ENCODE data around the gene ARRDC2.
A peak's percentile ranks its signal among the peaks of the same experiment; 100 is the strongest.

The ARRDC2 gene

DNA sequence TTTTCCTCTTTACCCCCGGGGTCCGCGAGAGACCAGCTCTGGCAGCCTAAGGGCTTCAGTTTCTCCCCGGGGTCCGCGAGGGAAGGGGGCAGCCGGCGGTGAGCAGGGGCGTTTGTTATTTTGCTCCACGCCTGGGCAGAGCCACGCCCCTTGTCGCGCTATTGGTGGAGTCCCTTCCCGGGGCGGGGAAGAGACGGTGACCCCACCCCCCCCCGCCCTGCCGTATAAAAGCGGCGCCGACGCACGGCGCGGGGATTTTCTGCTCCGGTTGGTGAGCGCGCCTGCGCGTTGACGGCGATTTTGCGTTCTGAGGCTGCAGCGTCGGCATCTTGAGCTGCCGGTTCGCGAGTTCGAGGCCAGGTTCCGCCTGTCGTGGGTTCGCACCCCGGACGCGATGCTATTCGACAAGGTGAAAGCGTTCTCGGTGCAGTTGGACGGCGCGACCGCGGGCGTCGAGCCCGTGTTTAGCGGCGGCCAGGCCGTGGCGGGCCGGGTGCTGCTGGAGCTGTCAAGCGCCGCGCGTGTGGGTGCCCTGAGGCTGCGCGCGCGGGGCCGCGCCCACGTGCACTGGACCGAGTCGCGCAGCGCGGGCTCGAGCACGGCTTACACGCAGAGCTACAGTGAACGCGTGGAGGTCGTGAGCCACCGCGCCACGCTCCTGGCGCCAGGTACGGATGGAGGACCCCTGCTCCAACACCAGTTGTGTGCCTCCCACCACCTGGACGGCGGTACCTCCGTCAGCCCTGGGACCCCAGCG is at the start of gene ARRDC2:
Gene ARRDC2 (plus strand): TSS at position 254 of the 757 bp plus-strand sequence. CDS start 141 bp downstream, at position 395.
- Mint-ChIP-seq H3K4me3 (peak within 1 kb of the TSS; percentile 91), H3K9me3 (no peaks in the 10 kb centered on the region), H3K36me3 (peaks cover 8% of the 10 kb centered on the region), H3K27me3 (no peaks in the 10 kb centered on the region), H3K4me1 (peaks cover 42% of the 10 kb centered on the region), H3K27ac (peak within 1 kb of the TSS; percentile 87)

DNA sequence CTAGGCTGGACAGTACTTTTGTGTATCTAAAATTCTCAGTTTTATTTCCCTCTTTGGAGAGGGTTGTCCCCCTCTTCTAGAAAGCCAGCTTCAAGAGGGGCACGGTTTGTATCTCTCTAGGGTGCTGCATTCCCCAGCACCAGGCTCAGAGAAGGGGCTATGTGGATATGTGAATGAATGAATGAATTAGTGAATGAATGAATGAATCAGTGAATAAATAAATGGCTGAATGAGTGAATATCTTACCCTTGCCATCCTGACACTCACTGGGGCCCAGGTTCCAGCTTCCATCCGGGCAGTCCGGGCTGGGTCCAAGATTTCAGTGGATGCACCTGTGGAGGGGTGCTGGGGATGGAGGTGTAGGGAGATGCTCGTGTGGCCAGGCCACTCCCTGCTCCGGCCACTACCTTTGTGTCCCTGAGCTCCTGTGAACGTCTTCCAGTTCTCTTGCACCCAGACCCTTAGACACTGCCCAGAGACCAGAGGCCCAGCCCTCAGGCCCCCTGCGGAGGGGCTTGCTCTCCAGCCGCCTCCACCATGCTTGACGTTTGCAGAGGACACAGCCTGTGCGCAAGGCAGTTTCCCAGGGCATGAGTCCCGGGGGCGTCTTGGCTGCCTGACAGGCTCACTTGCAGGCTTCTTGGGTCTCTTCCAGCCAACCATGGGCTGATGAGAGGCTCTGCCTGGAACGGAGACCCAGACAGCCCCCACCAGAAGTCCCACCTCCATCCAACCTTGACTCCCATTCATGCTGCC is 43.9 kb upstream of the ARRDC2 start:
- Mint-ChIP-seq H3K27me3 (peaks cover 22% of the 10 kb centered on the region), H3K4me1 (peaks cover 11% of the 10 kb centered on the region), H3K4me3 (no peak overlapping the region)

DNA sequence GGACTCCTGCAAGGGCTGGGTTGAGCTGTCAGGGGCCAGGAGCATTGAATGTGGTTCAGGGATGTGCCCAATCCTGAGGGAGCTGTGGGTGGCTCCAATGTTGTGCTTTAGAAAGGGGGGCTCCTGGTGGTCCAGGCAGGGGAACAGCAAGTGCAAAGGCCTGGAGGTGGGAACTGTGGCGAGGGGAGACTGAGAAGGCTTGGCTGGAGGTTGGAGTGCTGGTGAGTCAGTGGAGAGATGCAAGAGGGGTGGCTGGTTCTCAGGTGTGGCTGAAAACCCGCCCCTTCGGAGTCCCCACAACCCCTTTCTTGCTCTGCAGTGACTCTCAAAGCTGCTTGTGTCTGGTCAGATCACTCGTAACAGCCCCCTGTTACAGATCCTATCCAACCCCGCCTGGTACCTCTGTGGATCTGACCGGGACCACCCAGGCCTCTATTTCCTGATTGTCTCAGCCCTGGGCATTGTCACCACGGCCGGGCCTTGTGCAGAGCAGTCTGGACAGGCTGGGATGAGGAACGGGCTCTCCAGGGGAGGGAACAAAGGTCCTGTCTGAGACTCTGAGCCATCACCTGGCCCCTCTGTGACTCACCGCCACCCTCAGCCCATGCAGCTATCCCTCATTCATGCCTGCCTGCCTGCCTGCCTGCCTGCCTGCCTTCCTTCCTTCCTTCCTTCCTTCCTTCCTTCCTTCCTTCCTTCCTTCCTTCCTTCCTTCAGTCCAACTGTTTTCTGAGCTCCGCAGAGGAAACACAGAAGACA is 42.4 kb upstream of the ARRDC2 start:
- Mint-ChIP-seq H3K9me3 (no peaks in the 10 kb centered on the region), H3K4me3 (no peak overlapping the region), H3K36me3 (peaks cover 4% of the 10 kb centered on the region), H3K27me3 (peaks cover 23% of the 10 kb centered on the region), H3K27ac (no peak overlapping the region), H3K4me1 (peaks cover 11% of the 10 kb centered on the region)

More for the DNA sequence above, 43.9 kb upstream of the ARRDC2 start:
- peaks cover 4% of the 10 kb centered on the region for H3K36me3 Mint-ChIP-seq
- H3K9me3 Mint-ChIP-seq = no peaks in the 10 kb centered on the region
- H3K27ac Mint-ChIP-seq = no peak overlapping the region

DNA sequence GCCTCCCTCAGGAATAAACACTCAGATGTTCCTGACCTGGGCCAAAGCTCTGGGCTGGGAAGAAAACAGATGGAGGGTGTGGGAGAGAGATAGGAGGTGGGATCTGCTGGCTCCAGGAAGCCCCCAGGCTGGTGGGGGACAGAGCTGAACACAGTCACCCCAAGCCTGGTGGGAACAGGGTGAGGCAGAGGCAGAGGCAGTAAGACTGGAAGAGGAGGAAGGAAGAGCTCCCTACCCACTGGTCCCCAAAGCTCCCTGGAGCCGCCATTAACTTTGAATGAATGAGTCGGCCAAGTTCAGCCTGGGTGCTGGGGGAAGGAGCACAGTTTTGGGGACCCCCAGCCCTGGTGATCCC is 41.9 kb upstream of the ARRDC2 start:
- Mint-ChIP-seq H3K36me3 (peaks cover 4% of the 10 kb centered on the region), H3K27ac (no peak overlapping the region), H3K4me1 (peaks cover 11% of the 10 kb centered on the region), H3K9me3 (no peaks in the 10 kb centered on the region), H3K27me3 (peaks cover 24% of the 10 kb centered on the region), H3K4me3 (no peak overlapping the region)

DNA sequence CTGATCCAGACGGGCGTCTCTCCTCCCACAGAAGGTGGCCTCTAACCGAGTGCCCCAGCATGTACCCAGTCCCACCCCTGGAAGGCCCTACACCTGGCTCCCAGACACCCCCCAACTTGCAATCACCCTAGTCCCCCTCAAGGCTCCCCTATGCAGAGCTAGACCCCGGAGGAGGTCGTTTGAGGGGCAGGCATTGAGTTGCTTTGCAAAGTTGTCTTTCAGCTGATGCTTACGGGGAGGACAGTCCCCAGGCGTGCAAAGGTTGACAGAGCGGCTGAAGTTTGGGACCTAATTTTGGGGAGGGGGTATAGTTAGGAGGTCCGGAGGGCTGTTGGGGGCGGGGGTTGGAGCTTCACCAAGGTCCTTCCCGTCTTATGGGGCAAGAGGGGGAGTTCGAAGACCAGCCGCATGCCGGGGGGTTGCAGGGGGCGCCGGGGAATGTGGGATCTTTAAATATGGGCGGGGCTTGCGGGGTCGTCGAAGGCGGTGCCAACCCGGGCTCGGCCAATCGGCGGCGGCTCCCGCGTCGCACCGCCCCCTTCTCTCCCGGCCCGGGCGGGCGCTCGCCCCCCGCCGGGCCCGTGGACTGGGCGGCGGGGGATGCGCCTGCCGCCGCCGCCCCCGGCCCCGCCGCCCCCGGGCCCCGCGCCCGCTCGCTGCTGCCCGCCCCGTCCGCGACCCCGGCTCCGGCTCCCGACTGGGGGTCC is 41.3 kb upstream of the ARRDC2 start, which contains the start of gene KCNN1:
Gene KCNN1 (plus strand): TSS at position 558 of the 707 bp plus-strand sequence. CDS start 6,782 bp downstream, outside the sequence.
- peak within 1 kb of the TSS; percentile 67 for H3K4me3 Mint-ChIP-seq
- H3K9me3 Mint-ChIP-seq = no peaks in the 10 kb centered on the region
- peaks cover 4% of the 10 kb centered on the region for H3K36me3 Mint-ChIP-seq
- no peak within 1 kb of the TSS for H3K27ac Mint-ChIP-seq
- peaks cover 11% of the 10 kb centered on the region for H3K4me1 Mint-ChIP-seq
- peaks cover 25% of the 10 kb centered on the region for H3K27me3 Mint-ChIP-seq

DNA sequence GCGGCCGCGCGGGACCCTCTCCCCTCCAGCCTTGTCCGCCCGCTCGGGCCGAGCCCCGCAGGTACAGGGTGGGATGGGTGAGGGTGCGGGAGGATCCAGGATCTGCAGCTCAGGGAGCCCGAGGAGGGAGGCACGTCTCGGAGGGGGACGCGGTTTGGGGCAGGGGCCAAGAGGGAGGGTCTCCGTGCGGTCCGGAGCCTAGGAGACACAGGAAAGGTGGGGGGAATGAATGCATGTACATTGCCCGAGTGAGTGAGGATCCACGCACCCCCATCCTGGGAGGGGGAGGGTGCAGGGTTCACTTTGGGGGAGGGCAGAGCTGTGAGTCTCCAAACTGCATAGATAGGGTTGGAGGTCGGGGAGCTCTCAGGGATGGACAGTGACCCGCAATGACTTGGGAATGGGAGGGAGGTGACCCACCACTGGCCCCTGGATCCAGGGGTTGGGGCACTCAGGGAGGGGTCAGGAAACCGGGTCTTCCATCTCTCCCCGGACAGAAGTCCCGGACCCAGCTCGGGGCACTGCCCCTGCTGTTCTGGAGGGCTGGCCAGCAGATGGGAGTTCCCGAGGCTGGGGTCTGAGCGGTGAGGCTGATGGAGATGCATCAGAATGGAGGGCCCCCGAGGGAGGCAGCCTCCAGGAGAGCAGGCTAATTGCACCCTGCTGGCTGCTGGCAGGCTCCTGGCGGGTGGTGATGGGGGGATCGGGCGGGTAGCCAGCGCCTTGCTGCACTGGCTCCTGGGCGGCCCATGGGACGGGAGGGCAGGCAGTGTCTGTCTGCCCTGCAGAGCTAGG is 40.5 kb upstream of the ARRDC2 start:
- Mint-ChIP-seq H3K4me3 (peak overlapping the region; percentile 67), H3K4me1 (peaks cover 11% of the 10 kb centered on the region), H3K9me3 (no peaks in the 10 kb centered on the region), H3K36me3 (peaks cover 4% of the 10 kb centered on the region), H3K27ac (no peak overlapping the region), H3K27me3 (peaks cover 25% of the 10 kb centered on the region)

DNA sequence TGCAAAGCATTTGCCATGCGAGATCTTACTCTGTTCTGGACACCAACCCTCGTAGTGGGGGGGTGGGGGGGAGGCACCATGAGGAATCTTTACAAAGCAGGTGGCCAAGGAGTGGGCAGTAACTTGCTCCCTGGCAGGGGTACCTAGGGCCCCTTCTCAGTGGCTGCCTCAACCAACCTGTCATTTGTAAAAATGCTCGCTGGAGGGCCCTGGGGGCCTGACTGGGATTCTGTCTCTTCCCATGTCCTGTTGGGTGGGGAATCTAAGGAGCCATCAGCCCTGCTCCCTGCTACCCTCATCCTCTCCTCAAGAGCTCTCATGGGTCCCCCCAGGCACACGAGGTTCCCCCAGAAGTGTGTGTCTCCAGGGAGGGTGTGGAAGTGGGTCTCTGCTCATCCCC is 39.6 kb upstream of the ARRDC2 start:
- peaks cover 25% of the 10 kb centered on the region for H3K27me3 Mint-ChIP-seq
- no peak overlapping the region for H3K4me3 Mint-ChIP-seq
- no peak overlapping the region for H3K27ac Mint-ChIP-seq
- peaks cover 11% of the 10 kb centered on the region for H3K4me1 Mint-ChIP-seq
- no peaks in the 10 kb centered on the region for H3K9me3 Mint-ChIP-seq
- H3K36me3 Mint-ChIP-seq = peaks cover 4% of the 10 kb centered on the region

DNA sequence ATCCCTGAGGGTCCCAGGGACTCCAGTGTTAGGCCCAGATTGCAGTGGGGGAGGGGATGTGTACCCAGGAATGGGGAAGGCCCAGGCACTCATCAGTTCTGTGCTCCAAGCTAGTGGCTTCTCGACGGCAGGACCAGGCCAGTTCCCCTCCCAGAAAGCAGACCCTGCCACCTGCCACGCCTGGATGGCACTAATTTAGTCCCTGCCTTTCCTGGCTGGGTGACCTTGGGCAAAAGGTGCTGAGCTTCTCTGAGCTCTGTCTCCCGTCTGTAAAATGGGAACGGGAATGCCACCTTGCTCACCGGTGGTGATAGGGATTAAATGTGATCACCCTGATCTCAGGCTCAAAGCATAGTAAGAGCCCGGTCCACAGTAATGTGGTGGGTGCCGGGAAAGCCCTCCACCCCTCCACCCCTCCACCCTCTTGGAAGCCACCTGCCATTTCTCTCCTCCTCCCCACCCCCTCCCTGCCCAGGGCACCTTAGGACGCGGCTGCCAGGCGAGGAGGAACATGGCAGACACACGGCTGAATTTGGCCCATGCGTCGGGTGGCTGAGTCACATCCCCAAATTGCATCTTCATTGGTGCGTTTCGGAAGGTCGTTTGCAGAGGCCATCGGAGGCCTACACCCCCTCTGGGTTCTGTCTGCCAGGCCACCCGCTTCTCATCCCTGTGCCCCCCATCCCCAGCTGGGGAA is 38.7 kb upstream of the ARRDC2 start:
- H3K27ac Mint-ChIP-seq = no peak overlapping the region

DNA sequence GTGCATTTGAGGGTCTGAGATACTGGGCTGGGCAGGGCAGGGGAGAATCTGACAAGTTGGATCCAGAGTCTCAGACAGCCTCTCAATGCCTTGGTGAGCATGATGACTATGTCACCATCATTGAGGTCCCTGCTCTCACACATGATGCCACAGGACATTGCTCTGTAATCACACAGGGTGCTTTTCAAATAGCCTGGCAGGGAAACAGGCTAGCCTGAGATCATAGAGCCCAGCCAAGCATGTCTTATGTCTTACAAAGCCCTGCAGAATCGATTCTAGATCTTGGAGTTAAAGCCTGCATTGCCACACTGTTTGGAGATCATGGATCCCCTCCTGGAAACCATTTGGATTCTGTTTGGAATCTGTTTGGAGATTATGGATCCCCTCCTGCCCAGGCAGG is 35.7 kb upstream of the ARRDC2 start:
- Mint-ChIP-seq H3K9me3 (no peaks in the 10 kb centered on the region), H3K27me3 (peaks cover 5% of the 10 kb centered on the region), H3K4me1 (peaks cover 3% of the 10 kb centered on the region), H3K27ac (no peak overlapping the region), H3K4me3 (no peak overlapping the region), H3K36me3 (peaks cover 2% of the 10 kb centered on the region)

More for the DNA sequence above, 38.7 kb upstream of the ARRDC2 start:
- Mint-ChIP-seq H3K36me3 (peaks cover 4% of the 10 kb centered on the region), H3K4me3 (no peak overlapping the region), H3K9me3 (no peaks in the 10 kb centered on the region), H3K27me3 (peaks cover 20% of the 10 kb centered on the region), H3K4me1 (peaks cover 11% of the 10 kb centered on the region)

DNA sequence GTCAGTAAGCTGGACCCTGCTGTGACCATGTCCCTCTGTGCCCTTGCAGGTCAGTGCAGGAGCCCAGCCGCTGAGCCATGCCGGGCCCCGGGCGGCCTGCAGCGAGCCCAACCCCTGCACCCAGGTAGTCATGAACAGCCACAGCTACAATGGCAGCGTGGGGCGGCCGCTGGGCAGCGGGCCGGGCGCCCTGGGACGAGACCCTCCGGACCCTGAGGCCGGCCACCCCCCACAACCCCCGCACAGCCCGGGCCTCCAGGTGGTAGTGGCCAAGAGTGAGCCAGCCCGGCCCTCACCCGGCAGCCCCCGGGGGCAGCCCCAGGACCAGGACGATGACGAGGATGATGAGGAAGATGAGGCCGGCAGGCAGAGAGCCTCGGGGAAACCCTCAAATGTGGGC is 34.2 kb upstream of the ARRDC2 start:
- Mint-ChIP-seq H3K4me1 (no peaks in the 10 kb centered on the region), H3K27me3 (peaks cover 3% of the 10 kb centered on the region), H3K27ac (no peak overlapping the region), H3K4me3 (no peak overlapping the region), H3K9me3 (no peaks in the 10 kb centered on the region), H3K36me3 (no peaks in the 10 kb centered on the region)

DNA sequence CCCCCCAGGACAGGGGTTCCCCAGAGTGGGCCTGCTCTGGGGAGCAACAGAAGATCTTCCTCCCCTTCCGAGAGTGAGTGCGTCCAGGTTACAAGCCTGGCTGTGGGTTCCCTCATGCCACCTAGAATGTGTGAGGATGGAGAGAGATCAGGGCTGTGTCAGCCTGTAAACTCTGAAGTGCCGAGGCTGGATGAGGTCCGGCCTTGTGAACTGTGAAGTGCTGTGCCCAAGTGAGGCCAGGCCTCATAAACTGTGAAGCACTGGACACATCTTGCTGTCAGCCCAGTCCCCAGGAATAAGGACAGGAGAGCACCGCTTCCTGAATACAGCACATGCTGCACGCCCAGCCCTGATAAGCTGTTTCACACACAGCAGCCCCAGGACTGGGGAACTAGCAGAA is 33.4 kb upstream of the ARRDC2 start:
- H3K4me1 Mint-ChIP-seq = peaks cover 2% of the 10 kb centered on the region
- H3K9me3 Mint-ChIP-seq = no peaks in the 10 kb centered on the region
- H3K27me3 Mint-ChIP-seq = peaks cover 3% of the 10 kb centered on the region
- no peak overlapping the region for H3K27ac Mint-ChIP-seq
- H3K36me3 Mint-ChIP-seq = no peaks in the 10 kb centered on the region
- H3K4me3 Mint-ChIP-seq = no peak overlapping the region

DNA sequence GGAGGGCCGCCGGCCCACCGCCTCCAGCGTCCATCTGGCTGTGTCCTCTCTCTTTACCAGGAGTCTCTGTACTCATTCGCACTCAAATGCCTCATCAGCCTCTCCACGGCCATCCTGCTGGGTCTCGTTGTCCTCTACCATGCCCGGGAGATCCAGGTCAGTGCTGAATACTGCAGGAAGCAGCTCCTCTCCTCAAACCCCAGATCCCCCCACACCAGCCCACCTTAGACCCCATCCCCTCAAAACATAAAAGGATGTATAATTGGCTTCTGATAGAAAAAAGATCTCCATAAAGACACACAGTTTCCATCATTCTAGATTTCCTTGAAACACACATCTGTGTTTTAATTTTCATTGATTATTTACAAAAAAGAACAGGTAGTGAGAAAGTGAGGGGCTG is 32.9 kb upstream of the ARRDC2 start:
- Mint-ChIP-seq H3K9me3 (no peaks in the 10 kb centered on the region), H3K27me3 (peaks cover 2% of the 10 kb centered on the region), H3K36me3 (no peaks in the 10 kb centered on the region), H3K27ac (no peak overlapping the region), H3K4me3 (no peak overlapping the region), H3K4me1 (peaks cover 3% of the 10 kb centered on the region)

DNA sequence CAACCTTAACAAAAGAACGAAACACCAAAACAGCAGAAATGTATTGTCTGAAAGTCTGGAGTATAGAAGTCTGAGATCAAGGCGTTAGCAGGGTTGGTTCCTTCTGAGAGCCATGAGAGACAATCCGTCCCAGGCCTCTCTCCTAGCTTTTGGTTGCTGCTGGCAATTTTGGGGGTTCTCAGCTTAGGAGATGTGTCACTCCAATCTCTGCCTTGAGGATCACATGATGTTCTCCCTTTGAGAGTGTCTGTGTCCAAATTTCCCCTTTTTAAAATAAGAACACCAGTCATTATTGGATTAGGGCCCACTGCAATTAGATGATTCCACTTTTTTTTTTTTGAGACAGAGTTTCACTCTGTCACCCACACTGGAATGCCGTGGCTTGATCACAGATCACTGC is 30.9 kb upstream of the ARRDC2 start:
- Mint-ChIP-seq H3K4me1 (peaks cover 3% of the 10 kb centered on the region), H3K27me3 (peaks cover 6% of the 10 kb centered on the region), H3K9me3 (no peaks in the 10 kb centered on the region), H3K4me3 (no peak overlapping the region), H3K36me3 (no peaks in the 10 kb centered on the region), H3K27ac (no peak overlapping the region)

DNA sequence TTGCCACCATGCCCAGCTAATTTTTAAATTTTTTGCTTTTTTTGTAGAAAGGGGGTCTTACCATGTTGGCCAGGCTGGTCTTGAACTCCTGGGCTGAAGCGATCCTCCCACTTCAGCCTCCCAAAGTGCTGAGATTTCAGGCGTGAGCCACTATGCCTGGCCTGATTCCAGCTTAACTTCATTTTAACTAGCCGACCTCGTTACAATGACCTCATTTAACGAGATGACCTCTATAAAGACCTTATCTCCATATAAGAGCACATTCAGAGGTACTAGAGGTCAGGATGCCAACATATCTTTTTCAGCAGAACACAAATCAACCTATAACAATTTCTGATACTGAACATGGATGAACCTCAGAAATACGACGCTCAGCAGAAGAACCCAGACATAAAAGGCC is 30.5 kb upstream of the ARRDC2 start:
- Mint-ChIP-seq H3K4me1 (peaks cover 3% of the 10 kb centered on the region), H3K4me3 (no peak overlapping the region), H3K27ac (no peak overlapping the region), H3K36me3 (no peaks in the 10 kb centered on the region), H3K9me3 (no peaks in the 10 kb centered on the region), H3K27me3 (peaks cover 7% of the 10 kb centered on the region)

Data from activated naive CD4-positive, alpha-beta T cell treated with anti-CD3 and anti-CD28 coated beads, Interleukin-2, amount 50 U/mL, for 24 hours (primary cell).